ENCODE results near the gene NME8.

DNA sequence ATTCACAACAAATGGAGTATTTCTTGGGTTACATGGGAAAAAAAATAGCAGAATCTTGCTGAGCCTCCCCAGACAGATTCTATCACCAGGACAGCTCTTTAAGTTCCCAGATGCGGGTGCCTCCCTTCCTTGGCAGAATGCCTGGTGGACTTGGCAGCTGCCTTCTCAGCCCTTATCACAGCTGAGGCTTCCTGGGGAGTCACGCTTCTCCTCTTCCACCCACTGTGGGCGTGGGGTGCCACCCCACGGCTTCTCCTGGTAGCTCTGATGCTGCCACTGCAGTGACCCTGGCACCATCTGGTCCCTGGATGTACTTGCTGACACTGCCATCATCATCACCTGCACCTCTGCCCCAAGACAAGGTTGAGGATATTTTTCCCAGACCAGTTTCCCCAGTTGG lies 16.2 kb upstream of the NME8 start:
- TF ChIP-seq, protein P1, sequence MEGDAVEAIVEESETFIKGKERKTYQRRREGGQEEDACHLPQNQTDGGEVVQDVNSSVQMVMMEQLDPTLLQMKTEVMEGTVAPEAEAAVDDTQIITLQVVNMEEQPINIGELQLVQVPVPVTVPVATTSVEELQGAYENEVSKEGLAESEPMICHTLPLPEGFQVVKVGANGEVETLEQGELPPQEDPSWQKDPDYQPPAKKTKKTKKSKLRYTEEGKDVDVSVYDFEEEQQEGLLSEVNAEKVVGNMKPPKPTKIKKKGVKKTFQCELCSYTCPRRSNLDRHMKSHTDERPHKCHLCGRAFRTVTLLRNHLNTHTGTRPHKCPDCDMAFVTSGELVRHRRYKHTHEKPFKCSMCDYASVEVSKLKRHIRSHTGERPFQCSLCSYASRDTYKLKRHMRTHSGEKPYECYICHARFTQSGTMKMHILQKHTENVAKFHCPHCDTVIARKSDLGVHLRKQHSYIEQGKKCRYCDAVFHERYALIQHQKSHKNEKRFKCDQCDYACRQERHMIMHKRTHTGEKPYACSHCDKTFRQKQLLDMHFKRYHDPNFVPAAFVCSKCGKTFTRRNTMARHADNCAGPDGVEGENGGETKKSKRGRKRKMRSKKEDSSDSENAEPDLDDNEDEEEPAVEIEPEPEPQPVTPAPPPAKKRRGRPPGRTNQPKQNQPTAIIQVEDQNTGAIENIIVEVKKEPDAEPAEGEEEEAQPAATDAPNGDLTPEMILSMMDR (IDR thresholded peaks at IDR 0.05) = peak in 1 of 3 donors; percentile 13
- no peak for TF ChIP-seq POLR2A (IDR thresholded peaks at IDR 0.05)

Measured in ovary (tissue), 3 donors.